ENCODE data around the gene MIF4GD.
"Not testable (repeated sequence)": the region's sequence is repeated elsewhere in the genome, so short reads cannot be mapped to it uniquely, and the experiment has no call there.

Gene MIF4GD, protein sequence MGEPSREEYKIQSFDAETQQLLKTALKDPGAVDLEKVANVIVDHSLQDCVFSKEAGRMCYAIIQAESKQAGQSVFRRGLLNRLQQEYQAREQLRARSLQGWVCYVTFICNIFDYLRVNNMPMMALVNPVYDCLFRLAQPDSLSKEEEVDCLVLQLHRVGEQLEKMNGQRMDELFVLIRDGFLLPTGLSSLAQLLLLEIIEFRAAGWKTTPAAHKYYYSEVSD

DNA sequence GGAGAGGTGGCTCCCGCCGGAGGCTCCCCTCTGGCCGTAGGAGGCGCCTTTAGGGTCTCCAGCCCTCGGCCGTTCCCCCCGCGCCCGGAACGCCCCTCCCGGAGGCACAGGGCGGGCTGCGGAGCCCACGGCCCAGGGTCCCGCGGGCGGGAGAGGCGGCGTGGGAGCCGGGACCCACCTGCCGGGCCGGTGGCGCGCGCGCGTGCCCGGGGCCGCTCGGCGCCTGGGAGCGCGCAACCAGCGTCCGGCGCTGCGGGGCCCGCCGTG lies at the start of gene MIF4GD:
MIF4GD (minus strand) TSS at position 266 of the 267 bp plus-strand sequence. CDS start 1,036 bp downstream, outside the sequence.
- DNase-seq = peak in 1 of 2 experiments; percentile 51

GRCh38 chr17:75319904-75320691 lies 49.1 kb upstream of the MIF4GD start:
- no peak for DNase-seq

GRCh38 chr17:75318615-75319222 lies 47.7 kb upstream of the MIF4GD start:
- DNase-seq = no peak

GRCh38 chr17:75318211-75318610 lies 47.2 kb upstream of the MIF4GD start:
- no peak for DNase-seq

DNA sequence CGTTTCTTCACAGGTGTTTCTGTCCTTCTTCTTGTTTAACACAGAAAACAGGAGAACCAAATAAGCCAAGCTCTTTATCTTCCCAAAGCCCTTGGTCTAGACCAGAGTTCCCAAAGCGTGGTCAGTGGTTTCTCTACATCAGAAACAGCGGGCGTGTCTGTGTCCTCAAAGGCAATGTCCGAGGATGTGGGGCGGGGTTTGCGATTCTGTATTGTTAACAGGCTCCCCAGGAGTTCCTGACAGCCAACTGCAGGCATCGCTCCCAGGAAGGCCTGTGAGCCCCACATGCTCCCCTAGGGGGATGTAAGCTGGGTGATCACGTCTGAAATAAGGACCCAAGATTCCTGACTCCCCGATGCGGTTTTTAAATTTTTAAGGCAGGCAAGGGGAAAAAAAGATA lies 46.6 kb upstream of the MIF4GD start:
- no peak for DNase-seq

DNA sequence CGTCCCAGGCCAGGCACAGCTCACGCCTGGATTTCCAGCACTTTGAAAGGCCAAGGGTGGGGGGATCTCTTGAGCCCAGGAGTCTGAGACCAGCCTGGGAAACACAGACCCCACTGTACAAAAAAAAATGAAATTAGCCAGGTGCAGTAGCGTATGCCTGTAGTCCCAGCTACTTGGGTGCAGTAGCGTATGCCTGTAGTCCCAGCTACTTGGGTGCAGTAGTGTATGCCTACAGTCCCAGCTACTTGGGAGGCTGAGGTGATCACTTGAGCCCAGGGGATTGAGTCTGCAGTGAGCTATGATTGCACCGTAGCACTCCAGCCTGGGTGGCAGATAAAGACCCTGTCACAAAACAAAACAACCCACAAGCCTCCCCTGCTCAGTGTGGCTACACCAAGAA lies 45.2 kb upstream of the MIF4GD start:
- no peak for DNase-seq

DNA sequence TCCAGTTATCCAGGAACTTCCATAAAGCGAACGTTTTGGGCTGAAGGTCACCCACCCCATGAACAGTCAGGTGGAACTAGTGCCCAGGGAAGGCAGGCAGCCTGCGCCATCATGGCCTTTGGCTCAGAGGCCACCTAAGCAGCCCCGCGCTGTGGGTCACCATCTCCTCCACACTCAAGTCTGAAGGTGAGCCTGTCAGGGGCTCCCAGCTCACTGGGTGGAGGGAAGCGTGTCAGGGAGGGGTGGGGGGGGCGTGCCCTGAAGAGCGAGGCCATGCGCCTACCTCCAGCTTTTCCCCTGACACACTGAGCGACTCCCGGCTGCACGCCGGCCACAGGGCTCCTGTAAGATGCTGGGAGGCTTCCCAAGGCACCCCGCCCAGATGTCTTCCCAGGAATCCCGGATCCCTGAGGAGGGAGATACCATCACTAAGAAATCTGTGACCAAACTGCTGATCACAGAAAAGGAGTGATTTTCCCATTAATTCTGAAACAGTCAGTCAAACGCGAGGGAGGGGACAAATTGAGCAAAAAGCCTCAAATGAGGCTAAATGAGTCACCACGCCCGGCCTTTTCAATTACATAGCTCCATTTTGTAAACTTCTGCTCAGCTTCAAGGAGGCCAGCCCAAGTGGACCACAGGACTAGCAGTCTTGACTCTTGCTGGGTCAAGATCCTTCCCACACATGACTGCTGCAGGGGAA lies 44.7 kb upstream of the MIF4GD start:
- no peak for DNase-seq

GRCh38 chr17:75313941-75314551 lies 43.0 kb upstream of the MIF4GD start:
- no peak for DNase-seq

GRCh38 chr17:75308732-75309629 lies 38.0 kb upstream of the MIF4GD start:
- DNase-seq = no peak

GRCh38 chr17:75307957-75308731 lies 37.1 kb upstream of the MIF4GD start:
- no peak for DNase-seq

GRCh38 chr17:75301502-75302206 lies 30.6 kb upstream of the MIF4GD start:
- DNase-seq = no peak

GRCh38 chr17:75301049-75301448 lies 30.0 kb upstream of the MIF4GD start:
- DNase-seq = no peak

DNA sequence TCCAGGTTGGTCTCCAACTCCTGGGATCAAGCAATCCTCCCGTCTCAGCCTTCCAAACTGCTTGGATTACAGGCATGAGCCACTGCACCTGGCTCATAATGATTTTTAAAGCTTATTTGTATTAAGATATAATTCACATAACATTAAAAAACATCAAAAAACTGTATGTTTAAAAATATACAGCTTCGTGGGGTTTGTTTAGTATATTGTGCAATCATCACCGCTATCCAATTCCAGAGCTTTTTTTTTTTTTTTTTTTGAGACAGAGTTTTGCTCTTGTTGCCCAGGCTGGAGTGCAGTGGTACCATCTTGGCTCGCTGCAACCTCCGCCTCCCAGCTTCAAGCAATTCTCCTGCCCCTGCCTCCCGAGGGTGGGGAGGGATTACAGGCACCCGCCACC lies 29.2 kb upstream of the MIF4GD start:
- DNase-seq = no peak

- DNase-seq = no peak
These were observed 24.4 kb upstream of the MIF4GD start for GRCh38 chr17:75295201-75296158.

DNA sequence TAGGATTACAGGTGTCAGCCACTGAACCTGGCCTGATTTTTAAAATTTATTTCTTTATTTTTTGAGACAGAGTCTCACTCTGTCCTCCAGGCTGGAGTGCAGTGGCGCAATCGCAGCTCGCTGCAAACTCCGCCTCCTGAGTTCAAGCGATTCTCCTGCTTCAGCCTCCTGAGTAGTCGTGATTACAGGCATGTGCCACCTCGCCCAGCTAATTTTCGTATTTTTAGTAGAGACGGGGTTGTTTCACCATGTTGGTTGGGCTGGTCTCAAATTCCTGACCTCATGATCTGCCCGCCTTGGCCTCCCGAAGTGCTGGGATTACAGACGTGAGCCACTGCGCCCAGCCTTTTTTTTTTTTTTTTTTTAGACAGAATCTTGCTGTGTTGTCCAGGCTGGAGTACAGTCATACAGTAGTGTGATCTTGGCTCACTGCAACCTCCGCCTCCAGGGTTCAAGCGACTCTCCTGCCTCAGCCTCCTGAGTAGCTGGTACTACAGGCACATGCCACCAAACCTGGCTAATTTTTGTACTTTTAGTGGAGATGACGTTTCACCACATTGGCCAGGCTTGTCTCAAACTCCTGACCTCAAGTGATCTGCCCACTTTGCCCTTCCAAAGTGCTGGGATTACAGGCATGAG lies 21.9 kb upstream of the MIF4GD start:
- not testable (repeated sequence) for DNase-seq

GRCh38 chr17:75289832-75290337 lies 18.9 kb upstream of the MIF4GD start:
- no peak for DNase-seq

DNA sequence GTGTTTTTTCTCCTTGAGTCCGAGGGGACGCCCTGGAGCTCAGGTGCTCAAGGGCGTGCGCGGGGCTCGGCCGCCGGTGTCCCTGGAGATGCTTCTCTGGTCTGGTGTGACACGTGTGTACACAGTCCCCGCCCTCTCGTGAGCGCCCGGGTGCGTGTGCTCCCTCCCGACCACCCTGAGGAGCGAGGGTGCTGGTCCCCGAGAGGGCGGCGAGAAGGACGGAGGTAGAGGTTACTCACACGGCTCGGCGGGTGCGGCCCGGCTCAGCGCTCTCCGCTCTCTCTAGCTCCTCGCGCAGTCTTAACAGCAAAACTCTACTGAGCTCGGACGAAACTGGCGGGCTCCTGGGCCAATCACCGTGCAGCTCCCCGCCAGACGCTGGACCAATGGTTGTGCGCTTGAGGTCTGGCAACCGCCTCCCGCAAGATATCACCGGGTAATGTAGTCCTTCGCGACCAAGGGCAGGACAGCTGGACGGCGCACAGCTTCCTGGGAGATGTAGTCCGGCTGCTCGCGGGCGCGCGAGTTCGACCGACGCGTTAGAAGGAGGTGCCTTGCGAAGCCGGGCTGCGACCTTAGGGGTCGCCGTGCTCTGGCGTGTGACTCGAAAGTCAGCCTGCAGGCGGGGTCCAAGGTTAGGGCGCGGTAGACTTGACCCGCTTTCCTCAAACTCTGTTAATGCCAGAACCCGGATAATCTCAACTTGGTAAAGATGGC lies 18.2 kb upstream of the MIF4GD start, which contains the start of gene SLC25A19:
SLC25A19 (minus strand) TSS at position 319 of the 717 bp plus-strand sequence. CDS start 2,669 bp downstream, outside the sequence.
- DNase-seq = peak; percentile 98 to 99

DNA sequence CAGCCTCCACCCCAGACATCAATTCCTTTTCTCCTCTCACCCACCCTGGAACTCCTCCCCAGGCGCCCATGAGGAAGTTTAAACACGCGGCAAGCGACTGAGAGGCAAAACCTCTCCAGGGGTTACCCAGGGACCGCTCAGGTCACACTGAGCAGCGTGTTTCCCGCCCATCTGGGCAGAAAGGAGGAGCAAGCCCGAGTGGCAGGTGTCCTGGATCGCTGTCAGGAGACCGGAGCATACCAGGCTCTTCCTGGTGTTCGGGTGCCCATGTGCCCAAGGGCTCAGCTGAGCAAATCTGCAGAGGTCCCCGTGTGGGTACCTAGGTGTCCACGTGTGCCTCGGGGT lies 17.7 kb upstream of the MIF4GD start:
- no peak for DNase-seq
